Heart left ventricle (tissue), 13 donors: ENCODE measurements around the gene SPATC1L.
A peak's percentile ranks its signal among the peaks of the same experiment; 100 is the strongest.
"Not testable (repeated sequence)": the region's sequence is repeated elsewhere in the genome, so short reads cannot be mapped to it uniquely, and the experiment has no call there.

Experiments used
- CTCF ChIP-seq, 12 donors: fragments of 200-600 bp; sonication (generic) in 4 of 12; IDR thresholded peaks; one replicate each; pipeline versions ENCODE4 v1.5.0 to v1.8.0; 2018 to 2022; ENCODE audit warnings: antibody characterized with exemption in 12 of 12, mild to moderate bottlenecking in 5 of 12
- POLR2A ChIP-seq, 2 donors: fragments of 450-650 bp; IDR thresholded peaks; one replicate each; pipeline ENCODE4 v1.6.1; 2017; ENCODE audit warnings: antibody characterized with exemption in 2 of 2, mild to moderate bottlenecking in 2 of 2, moderate library complexity in 2 of 2
- donor health status: ischemic (EF 13 %, LVEDD 7.1; RV severe dilation, severe dysfunction).
- donor health status: DM: no; HTN: yes; CAD: no.
- donor health status: DM: no; HTN: no; CAD: no.
- donor health status: ischemic (EF 25% LVEDD 6.9; RV normal size, moderate dysfunction).
- donor health status: ischemic (EF 25% LVEDD 5.7; RV mildly dilated, moderate dysfunction).
- donor health status: ischemic (EF 35%, LVEDD 5.7; RV mildly dilated, moderate dysfunction).
- donor health status: nonischemic (EF 11% LVEDD 7.7; RV severe dilation, severe dysfunction).
- donor health status: DM: yes; HTN: yes; CAD: no.
- donor health status: PGD.
- donor health status: ischemic (EF 29% LVEDD 5.4; RV normal size, mild dysfunction).
- donor health status: nonischemic (EF 23%, LVEDD 6.1; RV moderate dilation, normal function).

- not testable (repeated sequence) for TF ChIP-seq POLR2A (IDR thresholded peaks at IDR 0.05)
- TF ChIP-seq CTCF (IDR thresholded peaks at IDR 0.05) = peak in 10 of 12 donors; percentile 28 to 56 (median 42)
Measured at GRCh38 chr21:46147429-46147828, 36.8 kb downstream of the SPATC1L start.
